Activated CD4-positive, alpha-beta T cell treated with anti-CD3 and anti-CD28 coated beads, Interleukin-2, Interleukin-4, amounts not matched to agents 100 ng/mL and 50 ng/mL, durations not matched to agents 16 hours and 8 hours (primary cell): ENCODE results near the gene DLG1.

Experiments used
- DNase-seq: peaks from one replicate; pipeline ENCODE4 v3.0.0-alpha.2; 2020; ENCODE audit warnings: low spot score

DLG1 gene

GRCh38 chr3:197317250-197317963, 19.0 kb upstream of the DLG1 start:
- no peak for DNase-seq

DNA sequence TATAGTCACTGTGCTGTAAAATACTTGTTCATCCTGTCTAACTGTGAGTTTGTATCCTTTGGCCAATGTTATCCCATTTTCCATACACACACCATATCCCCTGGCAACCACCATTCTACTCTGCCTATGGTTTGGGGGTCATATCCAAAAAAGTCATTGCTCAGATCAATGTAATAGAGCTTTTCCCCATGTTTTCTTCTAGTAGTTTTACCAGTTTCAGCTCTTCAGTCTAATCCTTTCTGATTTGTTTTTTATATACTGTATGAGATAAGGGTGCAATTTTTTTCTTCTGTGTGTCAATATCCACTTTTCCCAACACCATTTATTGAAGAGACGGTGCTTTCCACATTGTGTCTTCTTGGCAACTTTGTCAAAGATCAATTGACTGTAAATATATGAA, 14.0 kb upstream of the DLG1 start:
- no peak for DNase-seq

DNA sequence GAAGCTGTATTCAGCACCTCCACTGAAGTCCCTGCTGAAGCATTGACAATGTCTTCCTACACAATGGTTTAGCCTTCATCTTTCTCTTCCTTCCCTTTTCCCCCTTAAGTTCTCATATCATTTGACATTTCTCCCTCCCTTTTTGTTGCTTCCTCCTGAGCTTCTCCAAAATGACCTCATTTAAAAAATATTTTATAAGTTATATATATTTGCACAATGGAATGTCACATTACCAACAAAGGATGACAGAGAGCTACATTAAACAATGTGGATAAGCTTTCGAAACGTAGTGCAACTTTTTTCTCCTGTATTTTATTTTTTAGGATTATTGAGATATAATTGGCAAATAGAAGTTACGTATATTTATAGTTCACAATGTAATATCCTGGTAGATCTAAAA, 13.2 kb upstream of the DLG1 start:
- DNase-seq, result no peak

GRCh38 chr3:197309528-197310361, 11.3 kb upstream of the DLG1 start:
- peak; percentile 31 for DNase-seq

GRCh38 chr3:197308591-197308990, 10.2 kb upstream of the DLG1 start:
- no peak for DNase-seq

DNA sequence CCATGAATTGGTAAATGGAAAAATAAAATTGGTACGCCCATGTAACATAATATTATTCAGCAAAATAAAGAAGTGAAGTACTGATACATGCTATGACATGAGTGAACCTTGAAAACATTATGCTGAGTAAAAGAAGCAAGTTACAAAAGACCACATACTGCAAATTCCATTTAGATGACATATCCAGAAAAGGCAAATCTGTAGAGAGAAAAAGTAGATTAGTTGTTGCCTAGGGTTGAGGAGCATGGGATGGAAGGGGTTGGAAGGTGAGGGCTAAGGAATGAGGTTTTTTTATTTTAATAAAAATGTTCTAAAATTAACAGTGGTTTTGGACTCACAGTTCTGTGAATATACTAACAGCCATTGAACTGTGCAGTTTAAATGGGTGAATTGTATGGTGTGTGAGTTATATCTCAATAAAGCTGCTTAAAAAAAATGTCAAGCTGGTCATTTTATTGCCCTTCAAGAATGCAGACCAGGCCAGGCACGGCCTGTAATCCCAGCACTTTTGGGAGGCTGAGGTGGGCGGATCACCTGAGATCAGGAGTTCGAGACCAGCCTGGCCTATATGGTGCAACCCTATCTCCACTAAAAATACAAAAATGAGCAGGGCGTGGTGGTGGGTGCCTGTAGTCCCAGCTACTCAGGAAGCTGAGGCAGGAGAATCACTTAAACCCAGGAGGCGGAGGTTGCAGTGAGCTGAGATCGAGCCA, 8.1 kb upstream of the DLG1 start:
- DNase-seq, result no peak

DNA sequence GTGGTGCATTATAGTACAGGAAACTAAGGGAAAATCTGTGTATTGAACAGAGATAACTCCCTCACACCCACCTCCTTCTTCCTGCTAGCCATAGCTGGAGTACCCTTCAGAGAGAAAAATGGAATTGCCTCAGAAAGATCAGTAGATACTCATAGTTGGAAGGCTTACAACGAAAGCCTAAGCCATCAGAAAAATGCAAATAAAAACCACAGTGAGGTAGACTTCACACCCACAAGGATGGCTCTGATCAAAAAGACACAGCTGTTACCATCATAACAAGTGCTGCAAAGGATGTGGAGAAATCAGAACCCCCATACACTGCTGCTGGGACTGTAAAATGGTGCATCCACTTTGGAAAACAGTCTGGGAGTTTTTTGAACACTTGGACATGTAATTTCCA, 7.4 kb upstream of the DLG1 start:
- DNase-seq, result peak; percentile 59

DNA sequence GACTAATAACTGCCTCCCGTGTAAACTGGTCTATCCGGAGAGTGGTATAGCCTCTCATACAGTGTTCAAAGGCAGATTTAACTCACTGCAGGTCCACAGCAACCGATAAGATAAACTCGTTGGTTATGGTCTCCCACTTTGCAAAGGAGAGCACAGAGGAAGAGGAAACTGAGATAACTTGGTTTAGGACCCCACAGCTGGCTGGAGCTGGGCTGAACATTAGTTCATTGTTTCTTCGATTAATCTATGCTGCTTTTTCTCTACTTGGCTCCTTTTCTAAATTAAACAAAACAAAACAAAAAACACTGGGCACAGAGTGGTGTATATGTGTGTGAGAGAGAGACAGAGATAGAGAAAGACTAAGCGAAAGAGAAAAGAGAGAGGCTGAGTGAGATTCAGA, 5.0 kb upstream of the DLG1 start:
- DNase-seq, result no peak

DNA sequence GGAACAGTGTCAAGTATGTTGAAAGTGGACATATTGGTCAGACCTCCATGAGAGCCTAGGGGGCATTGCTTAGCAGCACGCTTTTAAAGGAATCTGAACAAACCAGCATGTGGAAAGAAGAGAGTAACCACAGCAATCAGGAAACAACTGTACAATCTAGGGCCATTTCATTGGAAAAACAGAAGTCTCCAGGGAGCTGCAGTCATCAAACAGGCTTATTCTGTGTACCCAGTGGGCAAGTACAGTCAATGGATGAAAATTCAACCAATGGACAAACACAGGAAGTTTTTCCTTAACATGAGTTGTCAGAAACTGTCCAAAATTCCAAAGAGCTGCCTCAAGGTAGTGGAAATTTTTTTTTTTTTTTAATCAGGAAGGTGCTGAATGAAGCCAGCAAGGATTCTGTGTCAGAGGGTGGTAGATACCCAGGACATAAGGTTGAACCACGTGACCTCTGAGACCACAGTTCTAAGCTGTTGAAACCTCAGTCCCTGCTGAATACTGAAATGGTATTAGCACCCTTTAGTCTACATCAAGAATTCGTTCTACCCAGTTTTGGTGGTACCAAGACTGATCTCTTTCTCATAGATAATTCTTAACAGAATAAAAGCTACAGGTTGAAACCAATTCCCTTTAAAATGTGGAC, 4.4 kb upstream of the DLG1 start:
- no peak for DNase-seq

DNA sequence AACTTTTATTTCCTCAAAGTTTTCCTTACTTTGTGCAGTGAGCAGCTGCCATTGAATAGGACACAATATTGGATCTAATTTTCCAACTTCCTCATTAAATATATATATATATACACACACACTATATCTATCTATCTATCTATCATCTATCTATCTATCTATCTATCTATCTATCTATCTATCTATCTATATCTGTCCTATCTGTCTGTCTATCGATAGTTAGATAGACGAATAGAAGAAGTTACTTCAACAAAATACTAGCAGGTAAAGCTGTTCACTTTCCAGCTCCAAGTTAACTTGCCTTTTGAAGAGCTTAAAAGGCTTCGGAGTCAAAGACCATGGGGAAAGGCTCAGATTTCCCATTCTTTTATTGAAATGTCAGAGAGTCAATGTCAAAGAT, 3.6 kb upstream of the DLG1 start:
- DNase-seq, result no peak

- DNase-seq, result no peak
Measured at GRCh38 chr3:197300361-197300760, 1.9 kb upstream of the DLG1 start.

- no peak for DNase-seq
Measured at GRCh38 chr3:197298945-197299854, 788 bp upstream of the DLG1 start.

DNA sequence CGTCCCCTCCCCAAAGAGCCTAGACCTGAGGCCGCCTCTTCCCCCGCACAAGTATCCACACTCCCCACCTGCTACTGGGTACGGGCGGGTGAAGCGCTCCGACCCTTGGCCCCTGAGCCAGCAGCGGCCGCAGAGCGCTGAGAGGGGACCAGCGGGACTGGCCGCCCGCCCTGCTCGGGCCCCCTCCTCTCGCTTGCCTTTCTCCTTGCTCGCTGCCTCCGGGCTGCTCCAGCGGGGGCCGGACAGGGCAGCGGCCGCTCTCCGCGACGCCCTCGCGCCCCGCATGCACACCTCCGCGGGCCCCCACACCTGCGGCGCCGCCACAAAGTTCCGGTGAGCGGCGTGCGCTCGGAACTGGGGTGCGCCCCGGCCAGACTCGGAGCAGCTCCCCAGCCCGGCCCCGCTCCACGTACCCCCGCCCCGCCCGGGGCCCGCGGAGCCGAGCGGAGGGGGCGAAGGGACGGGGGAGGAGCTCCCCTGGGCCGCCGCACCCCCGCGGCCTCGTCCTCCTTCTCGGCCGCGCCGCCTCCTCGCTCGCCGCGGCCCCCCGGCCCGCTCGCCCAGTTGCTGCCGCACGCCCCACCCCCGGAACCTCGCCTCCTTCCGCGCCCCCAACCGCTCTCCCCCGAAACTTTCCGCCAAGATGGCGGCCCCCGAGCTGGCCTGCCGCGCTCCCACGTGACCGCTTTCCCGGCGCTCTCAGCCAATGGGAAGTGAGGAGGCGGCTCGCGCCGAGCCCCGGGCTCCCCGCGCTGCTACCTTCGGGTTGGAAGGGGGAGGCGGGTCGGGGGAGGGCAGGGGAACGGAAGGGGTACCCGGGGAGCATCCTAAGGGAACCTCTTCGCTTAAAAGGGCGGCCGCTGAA, 704 bp downstream of the DLG1 start:
- DNase-seq, result peak; percentile 95

DNA sequence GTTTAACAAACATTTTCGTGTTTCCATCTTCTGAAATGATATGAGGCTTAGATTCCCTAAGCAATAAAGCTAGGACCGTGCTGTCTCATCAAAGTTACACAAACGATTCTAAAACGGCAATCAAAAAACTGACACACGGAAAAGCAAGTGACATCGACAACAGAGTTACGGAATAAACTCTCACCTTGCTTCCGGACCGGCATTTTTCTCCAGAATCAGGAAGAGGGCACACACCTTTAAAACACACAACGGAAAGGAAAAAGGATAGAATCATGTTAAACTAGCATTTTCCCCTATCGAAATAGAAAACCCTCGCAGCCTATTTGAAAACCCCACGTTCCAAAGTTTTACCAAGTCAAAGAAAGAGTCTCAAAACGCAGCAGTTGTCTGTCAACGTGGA, 1.4 kb downstream of the DLG1 start:
- DNase-seq, result no peak

GRCh38 chr3:197296545-197296944, 1.9 kb downstream of the DLG1 start:
- no peak for DNase-seq

DNA sequence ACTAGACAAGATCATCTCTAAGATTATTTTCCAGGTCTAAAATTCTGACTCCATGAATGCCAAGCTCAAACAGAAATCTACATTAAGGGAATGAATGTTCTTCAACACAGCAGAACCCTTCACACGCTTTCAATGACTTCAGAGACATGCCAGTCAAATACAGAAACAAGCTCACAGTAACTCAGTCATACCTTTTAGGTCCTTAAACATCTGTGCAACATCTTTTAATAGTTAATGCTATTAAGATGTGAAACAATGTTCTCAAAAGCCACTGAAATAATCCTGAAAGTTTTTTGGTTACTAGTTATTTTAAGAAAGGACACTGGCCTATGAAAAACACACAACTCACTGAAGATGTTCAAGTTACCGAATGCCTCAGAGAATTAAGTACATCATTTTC, 2.5 kb downstream of the DLG1 start:
- DNase-seq, result no peak

- no peak for DNase-seq
Measured at GRCh38 chr3:197293605-197294237, 4.7 kb downstream of the DLG1 start.

GRCh38 chr3:197292648-197293047, 5.8 kb downstream of the DLG1 start:
- DNase-seq, result no peak

DNA sequence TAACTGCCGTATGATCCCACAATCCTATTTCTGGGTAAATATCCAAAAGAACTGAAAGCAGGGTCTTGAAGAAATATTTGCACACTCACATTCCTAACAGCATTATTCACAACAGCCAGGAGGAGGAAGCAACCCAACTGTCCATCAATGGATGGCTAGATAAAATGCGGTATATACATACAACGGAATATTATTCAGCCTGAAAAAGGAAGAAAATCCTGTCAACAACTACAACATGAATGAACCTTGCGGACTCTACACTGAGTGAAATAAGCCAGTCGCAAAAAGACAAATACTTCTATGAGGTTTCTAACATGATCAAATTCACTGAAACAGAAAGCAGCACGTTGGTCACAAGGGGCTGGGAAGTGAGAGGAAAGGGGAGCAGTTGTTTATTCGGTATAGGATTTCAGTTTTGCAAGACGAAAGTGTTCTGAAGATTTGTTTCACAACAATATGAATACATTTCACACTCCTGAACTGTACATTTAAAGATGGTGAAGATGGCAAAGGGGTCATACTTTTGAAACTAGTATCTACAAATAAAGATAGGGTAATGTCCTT, 6.2 kb downstream of the DLG1 start:
- DNase-seq, result peak; percentile 26

GRCh38 chr3:197289726-197290125, 8.7 kb downstream of the DLG1 start:
- no peak for DNase-seq
